AG10803 (cell line): ENCODE measurements around the gene BPI.

Source experiments
- DNase-seq: peaks from one replicate; pipeline ENCODE4 v3.0.0; 2010; ENCODE audit warnings: low read depth
- H3K4me3 ChIP-seq: 2 replicates; pipeline ENCODE4 v1.5.1; 2011; ENCODE audit warnings: mild to moderate bottlenecking, low read length, control low read depth
- TF ChIP-seq, protein P1 (sequence below): conservative IDR thresholded peaks from 2 replicates; pipeline ENCODE4 v1.5.1; 2011; ENCODE audit warnings: mild to moderate bottlenecking, low read length, control low read depth, inconsistent platforms

BPI gene

DNA sequence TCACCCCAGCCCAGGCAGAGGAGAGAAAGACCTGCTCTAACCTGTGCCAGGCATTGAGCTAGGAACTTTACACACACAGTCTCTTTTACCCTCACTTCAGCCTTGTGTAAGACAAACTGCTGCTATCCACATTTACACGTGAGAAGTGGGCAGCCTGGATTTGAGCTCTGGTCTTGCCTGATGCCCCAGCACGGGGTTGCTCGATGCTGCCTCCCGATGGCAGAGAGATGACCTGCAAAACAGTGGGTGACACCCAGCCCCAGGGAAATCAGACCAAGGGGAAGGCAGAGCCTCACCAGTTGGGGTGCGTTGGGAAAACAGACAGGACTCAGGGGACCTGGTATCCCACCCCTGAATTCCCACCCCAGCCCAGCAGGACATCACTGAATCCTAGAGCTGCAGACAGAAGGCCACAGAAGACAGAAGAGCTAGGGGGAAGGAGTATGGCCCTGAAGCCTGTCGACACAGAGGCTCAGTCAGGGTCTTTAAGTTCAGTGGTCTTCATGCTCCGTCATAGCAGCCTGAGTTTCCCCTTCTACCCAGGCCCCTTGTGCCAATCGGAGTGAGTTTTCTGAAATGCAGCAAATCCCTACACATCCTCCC, 990 bp downstream of the BPI start:
- TF ChIP-seq, protein P1, sequence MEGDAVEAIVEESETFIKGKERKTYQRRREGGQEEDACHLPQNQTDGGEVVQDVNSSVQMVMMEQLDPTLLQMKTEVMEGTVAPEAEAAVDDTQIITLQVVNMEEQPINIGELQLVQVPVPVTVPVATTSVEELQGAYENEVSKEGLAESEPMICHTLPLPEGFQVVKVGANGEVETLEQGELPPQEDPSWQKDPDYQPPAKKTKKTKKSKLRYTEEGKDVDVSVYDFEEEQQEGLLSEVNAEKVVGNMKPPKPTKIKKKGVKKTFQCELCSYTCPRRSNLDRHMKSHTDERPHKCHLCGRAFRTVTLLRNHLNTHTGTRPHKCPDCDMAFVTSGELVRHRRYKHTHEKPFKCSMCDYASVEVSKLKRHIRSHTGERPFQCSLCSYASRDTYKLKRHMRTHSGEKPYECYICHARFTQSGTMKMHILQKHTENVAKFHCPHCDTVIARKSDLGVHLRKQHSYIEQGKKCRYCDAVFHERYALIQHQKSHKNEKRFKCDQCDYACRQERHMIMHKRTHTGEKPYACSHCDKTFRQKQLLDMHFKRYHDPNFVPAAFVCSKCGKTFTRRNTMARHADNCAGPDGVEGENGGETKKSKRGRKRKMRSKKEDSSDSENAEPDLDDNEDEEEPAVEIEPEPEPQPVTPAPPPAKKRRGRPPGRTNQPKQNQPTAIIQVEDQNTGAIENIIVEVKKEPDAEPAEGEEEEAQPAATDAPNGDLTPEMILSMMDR, result peak; percentile 66
- H3K4me3 ChIP-seq, result no peak overlapping the region
- peak; percentile 38 for DNase-seq

GRCh38 chr20:38305541-38305940, 1.6 kb downstream of the BPI start:
- TF ChIP-seq, protein P1, result no peak
- DNase-seq, result no peak
- H3K4me3 ChIP-seq, result no peak overlapping the region

DNA sequence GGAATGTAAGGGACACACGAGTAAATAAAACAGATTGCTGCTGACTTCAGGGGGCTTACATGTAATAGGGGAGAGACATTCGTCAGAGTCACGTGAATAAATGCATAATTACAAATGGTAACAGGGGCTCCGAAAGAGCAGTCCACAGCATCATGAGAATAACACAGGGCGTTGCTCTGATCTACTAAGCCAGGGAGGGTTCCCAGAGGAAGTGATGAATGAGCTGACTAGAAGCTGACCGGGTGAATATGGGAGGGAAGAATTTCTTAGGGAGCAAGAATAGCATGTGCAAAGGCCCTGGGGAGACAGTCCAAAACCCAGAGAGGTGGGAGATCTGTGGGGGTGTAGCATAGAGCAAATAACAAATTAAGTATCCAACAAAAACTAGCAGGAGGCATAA, 2.4 kb downstream of the BPI start:
- no peak overlapping the region for H3K4me3 ChIP-seq
- DNase-seq, result no peak
- TF ChIP-seq, protein P1, result no peak

- TF ChIP-seq, protein P1, result no peak
- H3K4me3 ChIP-seq, result no peak overlapping the region
- peak; percentile 76 for DNase-seq
Observed at GRCh38 chr20:38307371-38308046, 3.6 kb downstream of the BPI start.

- H3K4me3 ChIP-seq, result no peak overlapping the region
- TF ChIP-seq, protein P1, result no peak
- no peak for DNase-seq
Observed at GRCh38 chr20:38308047-38308438, 4.1 kb downstream of the BPI start.

DNA sequence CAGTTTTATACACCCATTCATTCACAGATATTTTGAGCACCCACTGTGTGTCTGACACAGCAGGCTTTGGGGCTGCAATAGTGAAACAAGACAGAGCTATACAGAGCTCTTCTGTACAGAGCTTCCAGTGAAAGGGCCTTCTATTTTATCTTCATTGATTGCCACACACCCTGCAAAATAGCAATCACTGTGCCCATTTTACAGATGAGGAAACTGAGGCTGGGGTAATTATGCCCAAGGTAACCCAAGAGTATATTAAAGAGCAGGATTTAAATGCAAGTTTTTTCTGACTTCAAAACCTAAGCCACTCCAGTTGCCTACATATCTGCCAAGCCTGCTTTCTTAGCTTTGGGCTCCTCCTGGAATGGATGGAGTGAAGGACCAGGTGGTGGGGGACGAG, 4.5 kb downstream of the BPI start:
- TF ChIP-seq, protein P1, result no peak
- no peak for DNase-seq
- no peak overlapping the region for H3K4me3 ChIP-seq

GRCh38 chr20:38311091-38311490, 7.1 kb downstream of the BPI start:
- no peak overlapping the region for H3K4me3 ChIP-seq
- no peak for DNase-seq
- TF ChIP-seq, protein P1, result no peak
